Keratinocyte (primary cell): ENCODE measurements around the gene ZSCAN22. TPM values are rescaled to one million over a fixed set of nuclear protein-coding genes. Genes with fewer than 3 reads are reported as not detected.

Source experiments
- DNase-seq: peaks from one replicate; pipeline ENCODE4 v3.0.0-alpha.2; 2011; ENCODE audit warnings: low read depth, missing footprints, low spot score
- FAIRE-seq: peaks from 2 replicates; lab custom pipeline; 2011; peaks lifted over from hg19 to GRCh38; lab: Jason Lieb, UNC
- H2AFZ ChIP-seq: 2 replicates; pipeline ENCODE4 v1.6.0; 2012; ENCODE audit warnings: low read length, control low read depth, inconsistent platforms; ENCODE audit not compliant: control insufficient read depth
- H3K27ac ChIP-seq: 2 replicates; pipeline ENCODE4 v1.5.1; 2011; ENCODE audit warnings: low read length; ENCODE audit not compliant: control insufficient read depth, insufficient read depth
- H3K27me3 ChIP-seq: 3 replicates; pipeline ENCODE4 v1.6.0; 2011; ENCODE audit warnings: low read length; ENCODE audit not compliant: control insufficient read depth, insufficient read depth; ENCODE audit errors: extremely low read depth
- H3K36me3 ChIP-seq, 2 experiments: 2 replicates in 1 of 2; 3 replicates in 1 of 2; pipeline ENCODE4 v1.5.1; 2011; ENCODE audit warnings: low read length in 2 of 2, mild to moderate bottlenecking in 1 of 2; ENCODE audit not compliant: control insufficient read depth in 2 of 2, insufficient read depth in 2 of 2; ENCODE audit errors: extremely low read depth in 1 of 2
- H3K4me1 ChIP-seq: 3 replicates; pipeline ENCODE4 v1.5.1; 2011; ENCODE audit warnings: low read length; ENCODE audit not compliant: control insufficient read depth, insufficient read depth; ENCODE audit errors: extremely low read depth
- H3K4me2 ChIP-seq: 3 replicates; pipeline ENCODE4 v1.6.0; 2011; ENCODE audit warnings: low read depth, low read length; ENCODE audit not compliant: control insufficient read depth, insufficient read depth; ENCODE audit errors: extremely low read depth
- H3K4me3 ChIP-seq, 3 experiments: fragments of 200-600 bp in 1 of 3; sonication (generic) in 1 of 3; 2 replicates in 2 of 3; 3 replicates in 1 of 3; pipeline ENCODE4 v1.5.1; 2011 to 2016; ENCODE audit warnings: low read length in 3 of 3, mild to moderate bottlenecking in 3 of 3, control low read depth in 2 of 3, inconsistent platforms in 1 of 3, low read depth in 1 of 3, mixed read lengths in 1 of 3, mixed run types in 1 of 3, moderate library complexity in 1 of 3; ENCODE audit not compliant: control insufficient read depth in 2 of 3, insufficient read depth in 2 of 3; ENCODE audit errors: extremely low read depth in 1 of 3
- H3K79me2 ChIP-seq: 2 replicates; pipeline ENCODE4 v1.6.0; 2012; ENCODE audit warnings: low read length; ENCODE audit not compliant: control insufficient read depth, insufficient read depth
- H3K9ac ChIP-seq: 3 replicates; pipeline ENCODE4 v1.6.0; 2011; ENCODE audit warnings: low read length; ENCODE audit not compliant: control insufficient read depth, insufficient read depth; ENCODE audit errors: extremely low read depth
- H3K9me1 ChIP-seq: 3 replicates; pipeline ENCODE4 v1.6.0; 2011; ENCODE audit warnings: low read length; ENCODE audit not compliant: control insufficient read depth, insufficient read depth; ENCODE audit errors: extremely low read depth
- H3K9me3 ChIP-seq: 2 replicates; pipeline ENCODE4 v1.5.1; 2012; ENCODE audit warnings: low read depth, low read length; ENCODE audit not compliant: control insufficient read depth
- H4K20me1 ChIP-seq: 3 replicates; pipeline ENCODE4 v1.6.0; 2011; ENCODE audit warnings: low read length; ENCODE audit not compliant: control insufficient read depth, insufficient read depth; ENCODE audit errors: extremely low read depth
- EZH2 ChIP-seq: IDR thresholded peaks from one replicate; pipeline ENCODE4 v1.6.1; 2012; ENCODE audit warnings: inconsistent platforms, mild to moderate bottlenecking, low read length, moderate library complexity
- dilution Hi-C: fragments of 300-500 bp; cut with MboI; formaldehyde crosslinking; loops from one replicate; pipeline ENCODE4 v1.7.0; 2020; ENCODE audit warnings: low sequenced_read_pairs; ENCODE audit not compliant: extremely low pct_ligation_motif_present
- polyA plus RNA-seq, 5 experiments: library from polyadenylated mRNA; depleted of rRNA in 3 of 5; stranded (reverse) in 3 of 5; stranded (forward) in 1 of 5; unstranded in 1 of 5; fragments of >200 nt; gene quantifications; 1 replicate in 1 of 5; 2 replicates in 3 of 5; 3 replicates in 1 of 5; pipeline versions ENCODE4 v1.2.1 to v1.2.3, GENCODE V29; 2011 to 2012; ENCODE audit warnings: missing spikeins in 2 of 5, low read depth in 1 of 5, low replicate concordance in 1 of 5
- TF ChIP-seq, protein P1 (sequence below), 3 experiments: IDR thresholded peaks in 1 of 3; conservative IDR thresholded peaks in 1 of 3; optimal IDR thresholded peaks in 1 of 3; 2 replicates in 2 of 3; 3 replicates in 1 of 3; pipeline versions ENCODE3 to v1.5.1; 2011; ENCODE audit warnings: low read length in 3 of 3, mild to moderate bottlenecking in 3 of 3, moderate library complexity in 2 of 3, control low read depth in 1 of 3, inconsistent platforms in 1 of 3; ENCODE audit not compliant: insufficient read depth in 2 of 3; ENCODE audit errors: extremely low read depth in 1 of 3

Gene ZSCAN22
- polyA plus RNA-seq, 1 donor (not counting 4 experiments of a cell fraction or from before 2014, with no cell fraction given): 2.5 TPM

DNA sequence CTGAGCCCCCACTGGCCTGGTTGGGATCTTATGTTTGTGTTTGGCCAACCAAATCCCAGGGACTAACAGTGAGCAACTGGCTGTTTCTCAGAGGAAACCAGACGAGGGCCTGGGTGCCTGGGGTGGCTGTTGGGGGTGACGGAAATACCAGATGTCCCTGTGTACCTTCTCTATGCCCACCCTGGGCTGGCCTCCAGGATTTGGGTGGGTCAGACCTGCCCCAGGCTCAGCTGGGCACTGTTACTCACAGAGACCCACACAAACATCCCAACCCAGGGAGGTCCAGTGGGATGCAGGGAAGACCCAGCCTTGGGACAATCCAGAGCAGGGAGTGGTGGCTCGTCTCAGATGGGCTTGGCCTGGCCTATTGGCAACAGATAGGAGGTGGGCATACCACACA is 8.8 kb downstream of the ZSCAN22 start:
- no peaks in the 10 kb centered on the region for H3K9me1 ChIP-seq
- DNase-seq (no peak), FAIRE-seq (no peak)
- no peak overlapping the region for H2AFZ ChIP-seq
- no peak overlapping the region for H3K4me2 ChIP-seq
- H3K27me3 ChIP-seq: no peaks in the 10 kb centered on the region
- TF ChIP-seq, protein P1, sequence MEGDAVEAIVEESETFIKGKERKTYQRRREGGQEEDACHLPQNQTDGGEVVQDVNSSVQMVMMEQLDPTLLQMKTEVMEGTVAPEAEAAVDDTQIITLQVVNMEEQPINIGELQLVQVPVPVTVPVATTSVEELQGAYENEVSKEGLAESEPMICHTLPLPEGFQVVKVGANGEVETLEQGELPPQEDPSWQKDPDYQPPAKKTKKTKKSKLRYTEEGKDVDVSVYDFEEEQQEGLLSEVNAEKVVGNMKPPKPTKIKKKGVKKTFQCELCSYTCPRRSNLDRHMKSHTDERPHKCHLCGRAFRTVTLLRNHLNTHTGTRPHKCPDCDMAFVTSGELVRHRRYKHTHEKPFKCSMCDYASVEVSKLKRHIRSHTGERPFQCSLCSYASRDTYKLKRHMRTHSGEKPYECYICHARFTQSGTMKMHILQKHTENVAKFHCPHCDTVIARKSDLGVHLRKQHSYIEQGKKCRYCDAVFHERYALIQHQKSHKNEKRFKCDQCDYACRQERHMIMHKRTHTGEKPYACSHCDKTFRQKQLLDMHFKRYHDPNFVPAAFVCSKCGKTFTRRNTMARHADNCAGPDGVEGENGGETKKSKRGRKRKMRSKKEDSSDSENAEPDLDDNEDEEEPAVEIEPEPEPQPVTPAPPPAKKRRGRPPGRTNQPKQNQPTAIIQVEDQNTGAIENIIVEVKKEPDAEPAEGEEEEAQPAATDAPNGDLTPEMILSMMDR (optimal IDR thresholded peaks at IDR 0.05 in 1 of 3, IDR thresholded peaks at IDR 0.05 in 1 of 3, conservative IDR thresholded peaks at IDR 0.05 in 1 of 3; ENCODE audit: extremely low read depth in 1 of 3, insufficient read depth in 2 of 3, low read length in 3 of 3): no peak
- TF ChIP-seq EZH2: no peak
- H3K9me3 ChIP-seq: peaks cover 9% of the 10 kb centered on the region
- H3K4me1 ChIP-seq: peaks cover 2% of the 10 kb centered on the region
- no peak overlapping the region for H3K9ac ChIP-seq
- H3K27ac ChIP-seq: no peak overlapping the region
- dilution Hi-C loops: no loop called here
- H3K4me3 ChIP-seq: no peak overlapping the region
- H3K79me2 ChIP-seq: no peaks in the 10 kb centered on the region
- H3K36me3 ChIP-seq: peaks cover 12 to 18% of the 10 kb centered on the region in 2 experiments
- H4K20me1 ChIP-seq: no peaks in the 10 kb centered on the region

DNA sequence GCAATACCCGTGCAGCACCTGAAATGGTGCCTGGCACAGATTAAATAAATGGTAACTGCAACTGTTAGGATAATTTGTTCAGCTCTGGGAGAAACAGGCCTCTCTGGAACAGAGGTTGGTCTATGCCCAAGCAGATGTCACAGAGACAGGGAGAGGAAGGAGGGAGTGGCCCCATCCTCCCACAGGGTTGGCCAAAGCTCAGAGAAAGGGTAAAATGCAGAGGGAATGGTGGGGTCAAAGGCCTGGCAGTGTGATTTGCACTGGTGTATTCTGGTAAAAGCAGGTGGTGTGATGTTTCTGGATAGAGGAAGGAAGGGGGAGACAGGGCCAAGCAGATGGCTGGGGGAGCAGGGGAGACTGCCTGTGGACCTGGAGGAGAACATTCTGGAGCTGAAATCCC is 9.4 kb downstream of the ZSCAN22 start:
- Histone ChIP-seq H3K27me3 (no peaks in the 10 kb centered on the region), H3K4me2 (no peak overlapping the region), H3K36me3 (peaks cover 12 to 18% of the 10 kb centered on the region in 2 experiments), H3K4me3 (no peak overlapping the region), H3K79me2 (no peaks in the 10 kb centered on the region), H2AFZ (no peak overlapping the region), H3K4me1 (no peaks in the 10 kb centered on the region), H3K27ac (no peak overlapping the region), H3K9ac (no peak overlapping the region), H4K20me1 (no peaks in the 10 kb centered on the region), H3K9me1 (no peaks in the 10 kb centered on the region), H3K9me3 (peaks cover 9% of the 10 kb centered on the region)
- DNase-seq (no peak), FAIRE-seq (no peak)
- dilution Hi-C loops: no loop called here
- TF ChIP-seq EZH2: no peak
- TF ChIP-seq, protein P1 (optimal IDR thresholded peaks at IDR 0.05 in 1 of 3, IDR thresholded peaks at IDR 0.05 in 1 of 3, conservative IDR thresholded peaks at IDR 0.05 in 1 of 3; ENCODE audit: extremely low read depth in 1 of 3, insufficient read depth in 2 of 3, low read length in 3 of 3): no peak
